ENCODE measurements around the gene RABGAP1L. TPM values are rescaled to one million over a fixed set of nuclear protein-coding genes. Genes with fewer than 3 reads are reported as not detected.
"Not testable (repeated sequence)": the region's sequence is repeated elsewhere in the genome, so short reads cannot be mapped to it uniquely, and the experiment has no call there.

Gene RABGAP1L
- total RNA-seq, 1 donor from 2014 or later, result 54.4 TPM

DNA sequence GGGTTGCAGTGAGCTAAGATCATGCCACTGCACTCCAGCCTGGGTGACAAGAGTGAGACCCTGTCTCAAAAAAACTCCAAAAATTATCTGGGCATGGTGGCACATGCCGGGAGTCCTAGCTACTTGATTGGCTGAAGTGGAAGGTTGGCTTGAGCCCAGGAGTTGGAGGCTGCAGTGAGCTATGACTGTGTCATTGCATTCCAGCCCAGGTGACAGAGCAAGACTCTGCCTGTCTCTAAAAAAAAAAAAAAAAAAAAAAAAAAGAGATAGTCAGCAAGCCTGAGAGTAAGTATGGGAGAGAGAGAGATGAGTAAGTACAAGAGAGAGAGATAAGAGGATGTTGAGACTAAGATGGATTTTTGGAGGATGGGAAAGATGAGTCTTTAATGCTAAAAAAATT lies 659.6 kb downstream of the RABGAP1L start:
- no peak for DNase-seq

DNA sequence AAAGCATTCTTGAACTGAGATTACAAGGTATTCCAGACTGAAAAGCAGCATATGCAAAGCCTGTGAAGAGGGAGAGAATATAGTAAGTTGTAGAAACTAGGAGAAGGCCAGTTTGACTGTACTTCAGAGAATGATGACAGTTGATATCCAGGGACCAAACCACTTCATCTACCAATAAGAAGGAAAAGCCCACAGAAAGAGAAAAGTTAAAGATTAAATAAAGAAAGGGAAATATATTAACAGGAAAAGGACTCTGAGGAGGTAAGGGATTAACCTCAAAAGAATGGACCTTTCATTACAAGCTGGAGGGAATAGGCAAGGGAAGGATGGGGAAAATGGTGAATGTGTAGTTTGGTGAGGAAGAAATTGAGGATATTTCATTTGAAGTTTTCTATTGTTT lies 660.3 kb downstream of the RABGAP1L start:
- DNase-seq, result no peak

DNA sequence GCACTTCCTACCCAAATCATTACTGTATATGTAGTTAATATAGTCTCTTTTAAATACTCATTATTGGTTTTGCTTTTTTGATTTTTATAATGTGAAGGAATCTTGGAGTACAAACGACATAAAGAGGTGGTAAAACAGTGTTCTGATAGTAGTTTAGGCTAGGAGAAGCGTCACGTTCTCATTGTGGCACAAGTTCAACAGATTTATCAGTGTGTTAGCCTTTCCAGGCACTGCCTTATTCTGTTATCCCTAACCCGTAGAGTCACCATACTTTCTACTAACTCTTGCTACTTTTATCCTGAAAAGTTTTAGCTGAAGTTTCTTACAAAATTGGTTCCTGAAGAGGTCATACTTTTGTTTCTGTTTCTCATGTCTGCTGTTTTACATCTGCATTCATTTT lies 665.8 kb downstream of the RABGAP1L start:
- no peak for DNase-seq

DNA sequence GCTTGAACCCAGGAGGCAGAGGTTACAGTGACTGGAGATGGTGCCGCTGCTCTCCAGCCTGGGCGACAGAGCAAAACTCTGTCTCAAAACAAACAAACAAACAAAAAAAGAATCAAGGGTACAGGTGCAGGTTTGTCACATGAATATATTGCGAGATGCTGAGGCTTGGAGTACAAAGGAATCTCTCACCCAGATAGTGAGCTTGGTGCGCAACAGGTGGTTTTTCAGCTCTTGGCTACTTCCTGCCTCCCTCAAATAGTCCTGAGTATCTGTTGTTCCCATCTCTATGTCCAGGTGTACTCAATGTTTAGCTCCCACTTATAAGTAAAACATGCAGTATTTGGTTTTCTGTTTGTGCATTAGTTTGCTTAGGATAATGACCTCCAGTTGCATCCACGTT lies 666.5 kb downstream of the RABGAP1L start:
- no peak for DNase-seq

DNA sequence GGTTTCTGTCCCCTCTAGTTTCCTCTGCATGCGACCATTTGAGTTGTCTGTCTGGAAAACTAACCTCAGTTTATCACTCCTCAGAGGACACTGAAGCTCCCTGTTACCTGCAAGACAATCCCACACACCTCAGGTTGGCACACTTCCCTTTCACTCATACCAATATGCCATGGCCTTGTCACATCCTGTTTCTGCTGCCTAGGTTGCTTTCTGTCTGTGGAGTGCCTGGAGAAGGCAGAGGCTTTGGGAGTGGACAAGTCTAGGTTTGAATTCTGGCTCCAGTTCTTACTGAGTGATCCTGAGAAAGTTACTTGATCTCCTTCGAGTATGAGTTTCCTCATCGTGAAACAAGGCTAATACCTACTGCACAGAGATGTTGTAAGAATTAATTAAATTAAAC lies 668.9 kb downstream of the RABGAP1L start:
- no peak for DNase-seq

DNA sequence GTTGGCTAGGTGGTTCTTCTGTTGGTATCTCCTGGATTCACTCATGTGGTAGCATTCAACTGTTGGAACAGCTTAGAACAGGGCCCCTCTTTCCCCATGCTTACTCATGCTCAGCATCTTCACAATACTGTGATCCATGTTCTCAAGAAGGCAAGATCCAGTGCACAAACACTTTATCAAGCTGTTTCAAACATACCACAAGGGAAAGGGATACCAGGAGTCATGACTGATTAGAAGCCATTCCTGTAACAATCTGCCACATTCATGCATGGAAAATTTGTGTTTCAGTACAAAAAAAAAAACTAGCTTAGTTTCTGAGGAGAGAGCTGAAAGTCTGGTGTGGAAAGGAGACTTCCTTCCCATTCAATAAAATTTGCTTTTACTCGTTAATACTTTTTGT lies 670.7 kb downstream of the RABGAP1L start:
- no peak for DNase-seq

DNA sequence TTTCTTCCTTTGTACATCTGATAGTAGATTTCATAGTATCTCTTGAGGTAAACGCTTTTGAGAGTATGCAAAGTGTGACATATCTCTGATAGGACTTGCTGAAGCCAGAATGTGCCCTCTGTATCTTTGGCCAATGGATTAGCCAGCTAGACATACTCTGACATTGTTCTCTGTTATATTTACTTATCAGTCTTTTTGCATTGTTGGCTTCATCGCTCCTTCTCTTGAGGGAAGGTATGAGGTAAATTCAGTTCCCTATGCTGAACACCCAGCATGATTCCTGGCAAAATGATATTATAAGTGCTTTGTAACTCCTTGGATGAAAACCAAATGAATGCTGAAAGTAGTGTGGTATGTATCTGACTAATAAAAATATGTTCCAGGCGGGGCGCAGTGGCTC lies 677.2 kb downstream of the RABGAP1L start:
- no peak for DNase-seq

DNA sequence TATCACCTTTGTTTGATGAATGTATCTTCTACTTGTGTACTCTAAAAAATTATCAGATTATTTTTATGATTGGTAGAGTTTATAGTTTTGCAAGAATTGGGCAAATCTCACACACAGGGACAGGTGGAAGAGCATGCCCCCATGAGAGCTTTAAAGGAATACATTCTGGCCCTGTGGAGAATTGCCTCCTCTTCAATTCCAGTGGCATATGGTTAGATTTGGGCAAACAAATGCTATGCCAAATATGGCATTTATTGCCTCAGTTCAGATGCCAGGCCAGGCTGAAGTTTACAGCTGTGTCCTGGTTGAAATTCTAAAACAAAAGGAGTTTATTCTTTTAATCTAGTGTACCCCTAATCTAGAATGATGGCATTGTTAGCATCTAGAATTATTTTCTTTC lies 678.1 kb downstream of the RABGAP1L start:
- DNase-seq, result no peak

DNA sequence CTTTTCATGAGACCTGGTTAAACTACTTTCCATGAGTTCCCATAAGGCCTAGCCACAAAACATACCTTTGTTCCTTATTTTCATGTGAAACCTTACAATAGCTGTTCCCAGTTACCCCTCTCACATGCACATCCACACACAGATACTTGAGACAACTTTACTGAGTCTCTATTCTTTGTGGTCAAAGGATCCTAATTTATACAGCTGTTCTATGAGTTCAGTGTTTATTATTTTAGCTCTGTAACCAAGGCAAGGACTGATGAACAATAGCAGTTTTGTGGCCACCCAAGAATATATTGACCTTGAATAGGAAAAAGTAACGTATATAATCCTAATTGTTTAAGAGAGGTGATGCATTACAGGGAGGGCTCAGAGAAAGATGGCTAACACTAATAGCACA lies 679.9 kb downstream of the RABGAP1L start:
- no peak for DNase-seq

DNA sequence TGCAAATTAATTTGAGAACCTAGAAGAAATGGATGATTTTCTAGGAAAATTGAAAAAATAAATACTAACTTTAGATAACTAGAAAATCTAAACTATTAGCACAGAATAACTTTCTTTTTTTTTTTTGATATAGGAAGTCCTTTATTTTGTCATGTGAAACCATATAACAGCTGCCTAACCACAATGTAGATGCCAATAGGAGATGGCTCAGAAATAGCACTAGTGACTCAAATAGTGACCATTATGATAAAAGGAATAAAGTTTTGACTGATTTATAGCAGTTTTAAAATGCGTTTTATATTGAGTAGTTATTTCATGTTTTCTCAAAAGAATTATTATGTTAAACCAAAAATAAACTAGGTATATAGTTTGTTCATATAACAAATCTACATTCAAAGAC lies 682.4 kb downstream of the RABGAP1L start:
- DNase-seq, result no peak

DNA sequence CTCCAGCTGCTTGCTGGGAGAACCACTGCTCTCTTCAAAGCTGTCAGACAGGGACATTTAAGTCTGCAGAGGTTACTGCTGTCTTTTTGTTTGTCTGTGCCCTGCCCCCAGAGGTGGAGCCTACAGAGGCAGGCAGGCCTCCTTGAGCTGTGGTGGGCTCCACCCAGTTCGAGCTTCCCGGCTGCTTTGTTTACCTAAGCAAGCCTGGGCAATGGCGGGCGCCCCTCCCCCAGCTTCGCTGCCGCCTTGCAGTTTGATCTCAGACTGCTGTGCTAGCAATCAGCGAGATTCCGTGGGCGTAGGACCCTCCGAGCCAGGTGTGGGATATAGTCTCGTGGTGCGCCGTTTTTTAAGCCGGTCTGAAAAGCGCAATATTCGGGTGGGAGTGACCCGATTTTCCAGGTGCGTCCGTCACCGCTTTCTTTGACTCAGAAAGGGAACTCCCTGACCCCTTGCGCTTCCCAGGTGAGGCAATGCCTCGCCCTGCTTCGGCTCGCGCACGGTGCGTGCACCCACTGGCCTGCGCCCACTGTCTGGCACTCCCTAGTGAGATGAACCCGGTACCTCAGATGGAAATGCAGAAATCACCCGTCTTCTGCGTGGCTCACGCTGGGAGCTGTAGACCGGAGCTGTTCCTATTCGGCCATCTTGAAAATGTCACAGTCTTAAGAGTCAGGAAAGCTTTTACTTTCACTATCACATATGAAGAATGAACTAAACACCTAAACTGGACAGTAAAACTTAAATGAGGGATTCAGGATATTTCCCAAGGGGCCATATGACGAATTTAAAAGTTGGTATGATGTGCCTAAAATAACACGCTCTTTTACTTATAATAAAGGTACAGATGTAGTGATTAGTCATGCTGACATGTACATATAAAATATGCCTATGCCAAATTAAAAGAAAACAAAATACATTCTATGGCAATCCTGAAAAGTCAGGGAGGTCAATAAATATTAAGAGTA lies 689.6 kb downstream of the RABGAP1L start:
- not testable (repeated sequence) for DNase-seq

DNA sequence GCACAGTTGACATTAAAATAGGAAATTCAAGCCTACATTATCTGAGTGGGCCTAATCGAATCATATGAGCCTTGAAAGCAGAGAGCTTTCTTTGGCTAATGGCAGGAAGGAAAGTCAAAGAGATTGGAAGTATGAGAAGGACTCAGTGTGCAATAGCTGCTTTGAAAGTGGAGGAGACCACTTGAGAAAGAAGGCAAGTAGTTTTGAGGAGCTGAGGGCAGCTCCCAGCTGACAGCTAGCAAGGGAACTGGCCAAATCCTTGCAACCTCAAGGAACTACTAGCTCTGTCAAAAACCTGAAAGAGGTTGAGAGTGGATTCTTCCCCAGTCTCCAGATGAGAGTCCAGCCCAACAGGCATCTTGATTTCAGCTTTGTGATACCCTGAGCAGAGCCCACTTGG lies 691.4 kb downstream of the RABGAP1L start:
- DNase-seq, result no peak

DNA sequence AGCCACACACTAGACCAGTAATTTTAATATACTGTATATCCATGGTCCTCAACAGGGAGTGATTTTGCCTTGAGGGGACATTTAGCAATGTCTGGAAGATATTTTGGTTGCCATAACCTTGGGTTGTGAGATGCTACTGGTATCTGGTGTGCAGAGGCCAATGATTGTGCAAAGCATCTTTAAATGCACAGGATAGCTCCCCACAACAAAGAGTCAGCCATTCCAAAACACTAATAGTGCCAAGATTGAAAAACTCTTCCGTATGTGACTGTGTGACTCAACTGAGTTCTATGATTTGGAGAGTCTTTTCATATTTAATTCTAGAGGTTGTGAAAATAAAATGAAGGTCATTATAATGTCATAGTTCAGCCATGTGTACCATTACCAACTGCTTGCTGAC lies 699.0 kb downstream of the RABGAP1L start:
- no peak for DNase-seq

DNA sequence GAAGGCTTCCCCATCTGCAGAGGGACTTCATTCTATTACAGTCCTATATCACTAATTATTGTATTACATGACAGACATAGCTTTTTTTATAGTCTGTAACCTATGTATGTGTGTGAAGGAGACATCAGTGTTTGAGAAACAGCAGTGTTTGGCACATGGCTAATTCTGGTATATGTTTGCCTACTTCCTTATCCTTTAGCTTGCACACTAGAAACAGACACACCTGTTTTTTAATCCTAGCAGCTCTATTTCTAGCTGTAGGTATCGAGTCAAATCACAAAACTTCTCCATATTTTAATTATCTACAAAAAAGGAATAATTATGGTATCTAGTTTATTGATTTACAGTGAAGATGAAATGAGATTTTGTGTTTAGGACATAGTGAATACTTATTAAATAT lies 711.0 kb downstream of the RABGAP1L start:
- DNase-seq, result no peak

DNA sequence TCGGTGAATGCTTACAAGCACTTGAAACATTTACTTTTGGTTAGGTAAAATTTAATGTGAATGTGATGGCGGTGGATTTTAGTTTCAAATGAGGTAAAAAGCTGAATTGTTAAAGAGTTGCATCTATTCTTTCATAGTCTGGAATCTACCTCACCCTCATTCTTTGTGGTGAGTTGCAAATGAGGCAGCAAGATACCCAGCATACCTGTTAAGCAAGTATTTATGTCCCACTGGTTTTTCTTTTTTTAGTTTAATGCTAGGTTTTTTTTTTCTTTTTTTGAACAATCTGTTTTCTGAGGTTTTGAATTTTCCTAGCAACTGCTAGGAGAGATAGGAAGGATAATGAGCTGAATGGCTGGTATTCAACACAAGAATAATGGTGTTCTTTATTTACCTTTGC lies 712.6 kb downstream of the RABGAP1L start:
- DNase-seq, result no peak

DNA sequence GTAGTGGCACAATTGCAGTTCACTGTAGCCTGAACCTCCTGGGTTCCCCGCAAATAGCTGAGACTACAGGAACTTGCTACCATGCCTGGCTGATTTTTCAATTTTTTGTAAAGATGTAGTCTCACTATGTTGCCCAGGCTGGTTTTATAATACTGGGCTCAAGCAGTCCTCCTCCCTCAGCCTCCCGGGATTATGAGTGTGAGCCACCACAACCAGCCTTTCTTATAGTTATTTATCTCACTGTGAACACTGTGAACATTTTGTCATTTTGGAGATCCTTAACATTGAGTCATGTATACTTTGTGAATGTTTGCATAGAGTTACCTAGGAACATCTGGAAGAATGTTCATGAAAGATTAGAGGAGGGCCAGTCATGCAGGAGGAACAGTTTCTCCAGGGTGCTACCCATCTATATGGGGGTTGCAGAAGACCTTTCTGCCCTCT lies 713.3 kb downstream of the RABGAP1L start:
- DNase-seq, result no peak

DNA sequence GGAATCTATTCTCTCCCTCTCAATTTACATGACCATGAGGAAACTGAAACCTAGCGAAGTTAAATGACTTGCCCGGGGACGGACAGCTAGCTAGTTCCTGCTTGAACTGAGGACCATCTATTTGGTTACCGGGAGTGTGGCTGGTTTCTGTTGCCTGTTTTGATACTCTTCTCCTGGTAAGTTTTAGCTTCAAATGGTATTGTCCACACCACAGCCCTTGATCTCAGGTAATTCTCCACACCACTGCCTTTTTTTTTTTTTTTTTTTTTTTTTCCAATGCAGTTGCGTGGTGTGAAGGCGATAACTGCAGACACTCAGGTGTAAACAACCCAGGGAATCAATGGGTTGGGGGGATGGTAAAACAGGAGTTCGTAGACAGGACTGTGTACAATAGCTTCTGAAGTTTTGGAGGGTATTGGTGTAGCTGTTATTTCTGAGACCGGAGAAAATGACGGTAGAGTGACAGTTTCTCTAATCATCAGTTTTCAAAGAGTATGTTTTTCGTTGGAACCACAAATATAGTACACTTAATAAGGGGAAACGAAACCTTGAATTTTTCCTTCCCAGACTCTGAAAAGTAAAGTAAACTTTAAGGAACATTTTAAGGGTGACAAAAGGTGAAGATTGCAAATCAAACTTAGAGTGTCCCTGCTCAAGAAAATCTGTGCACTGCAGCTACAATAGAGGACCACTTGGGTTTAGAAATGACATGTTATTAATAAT lies 715.2 kb downstream of the RABGAP1L start:
- no peak for DNase-seq

DNA sequence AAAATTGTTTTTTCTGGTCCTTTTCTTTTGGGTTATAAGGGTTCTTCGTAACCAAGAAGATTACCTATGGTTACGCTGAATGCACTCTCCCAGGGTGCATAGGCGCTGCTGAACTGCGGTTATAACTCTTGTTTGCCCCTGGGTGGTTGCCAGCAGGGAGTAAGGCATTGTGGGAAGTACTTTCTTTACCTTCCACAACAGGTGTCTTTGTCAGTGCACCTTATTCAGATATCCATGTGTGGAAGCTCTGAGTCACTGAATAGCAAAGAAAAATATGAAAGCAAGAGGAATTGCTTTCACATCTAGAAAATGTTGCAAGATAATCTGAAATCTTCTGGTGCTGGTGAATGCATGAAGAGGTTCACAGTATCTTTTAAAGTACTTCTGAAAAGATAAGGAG lies 716.0 kb downstream of the RABGAP1L start:
- no peak for DNase-seq

DNA sequence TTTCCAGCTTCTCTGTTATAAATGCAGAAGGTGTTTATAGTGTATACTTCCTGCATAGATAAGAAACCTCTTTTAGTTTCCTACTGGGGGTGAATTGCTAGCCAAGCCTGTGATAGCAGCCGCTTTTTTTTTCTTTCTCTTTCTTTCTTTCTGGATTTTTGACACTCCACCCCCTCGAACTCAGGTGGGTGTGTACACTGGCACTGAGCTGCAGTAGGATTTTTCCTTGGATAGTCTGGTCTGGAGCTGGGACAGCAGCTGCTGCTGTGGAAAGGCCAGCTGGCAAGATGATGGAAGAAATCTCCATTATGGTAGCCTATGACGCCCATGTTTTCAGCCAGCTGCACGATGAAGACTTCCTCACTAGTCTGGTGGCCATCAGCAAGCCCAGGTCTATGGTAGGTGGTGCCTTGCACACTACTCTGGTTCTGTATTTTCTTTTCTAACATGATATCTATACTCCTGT lies 717.9 kb downstream of the RABGAP1L start:
- DNase-seq, result no peak

DNA sequence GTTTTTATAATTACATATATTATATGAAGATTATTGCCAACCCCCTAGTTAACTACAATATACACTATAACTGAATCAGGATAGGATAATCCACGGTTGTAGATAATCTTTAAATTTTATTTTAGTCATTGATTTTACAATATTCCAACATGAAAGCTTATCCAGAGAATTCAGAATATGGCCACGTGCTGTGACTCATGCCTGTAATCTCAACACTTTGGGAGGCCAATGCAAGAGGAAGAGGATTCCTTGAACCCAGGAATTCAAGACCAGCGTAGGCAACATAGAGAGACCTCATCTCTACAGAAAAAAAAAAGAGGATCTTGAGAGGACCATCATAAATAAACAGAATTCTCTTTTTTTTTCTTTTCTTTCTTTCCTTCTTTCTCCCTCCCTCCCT lies 720.9 kb downstream of the RABGAP1L start:
- no peak for DNase-seq

DNA sequence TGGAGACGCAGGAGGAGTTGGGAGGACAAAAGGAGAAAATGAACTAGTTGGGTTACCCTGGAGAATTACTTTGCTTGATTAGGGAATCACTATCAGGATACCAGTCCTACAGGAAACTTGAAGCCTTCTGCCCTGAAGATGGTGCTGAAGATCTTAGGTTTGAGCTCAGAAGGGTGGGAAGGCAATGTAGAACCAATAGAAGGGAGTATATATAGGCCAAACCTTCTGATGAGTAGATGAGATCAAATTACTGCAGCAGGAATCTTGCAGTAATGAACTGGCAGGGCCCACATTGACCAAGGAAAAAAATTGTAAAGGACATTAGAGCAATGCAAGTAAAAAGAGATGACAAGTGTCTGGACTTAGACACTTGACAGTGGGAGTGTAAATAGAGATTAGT lies 724.1 kb downstream of the RABGAP1L start:
- DNase-seq, result no peak

DNA sequence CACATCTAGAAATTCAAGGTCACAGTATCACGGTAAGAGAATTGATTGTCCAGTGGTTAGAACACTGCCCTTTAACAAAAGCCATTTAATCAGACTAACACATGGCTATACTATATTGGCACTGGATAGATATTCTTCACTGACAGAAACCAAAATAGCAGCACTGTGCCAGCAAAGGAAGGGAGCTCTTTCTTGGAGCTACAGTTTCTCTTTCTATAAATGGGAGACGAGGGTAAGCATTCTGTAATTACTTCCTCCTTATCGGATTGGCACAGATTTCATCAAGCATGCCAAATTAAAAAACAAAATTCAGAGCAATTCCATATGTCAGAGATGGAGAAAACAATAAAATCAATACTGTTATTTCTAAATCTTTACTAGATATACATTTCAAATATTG lies 724.7 kb downstream of the RABGAP1L start:
- no peak for DNase-seq

DNA sequence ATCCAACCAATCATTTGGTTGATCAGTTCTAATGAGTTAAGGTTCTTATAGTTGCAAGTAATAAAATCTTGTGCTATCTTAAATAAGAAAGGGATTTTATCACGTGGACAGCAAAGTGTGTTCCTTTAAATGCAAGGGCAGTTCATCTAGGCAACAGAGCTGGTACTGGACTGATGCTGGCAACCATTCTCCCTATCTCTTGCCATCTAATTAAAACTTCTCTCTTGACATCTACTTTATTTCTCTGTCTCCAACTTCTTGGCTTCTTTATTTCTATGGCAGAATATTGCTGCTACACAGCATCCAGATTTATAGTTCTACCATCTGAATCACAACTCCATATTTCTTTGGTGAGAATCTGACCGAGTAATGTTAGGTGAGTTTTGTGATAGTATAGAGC lies 725.2 kb downstream of the RABGAP1L start:
- DNase-seq, result no peak

DNA sequence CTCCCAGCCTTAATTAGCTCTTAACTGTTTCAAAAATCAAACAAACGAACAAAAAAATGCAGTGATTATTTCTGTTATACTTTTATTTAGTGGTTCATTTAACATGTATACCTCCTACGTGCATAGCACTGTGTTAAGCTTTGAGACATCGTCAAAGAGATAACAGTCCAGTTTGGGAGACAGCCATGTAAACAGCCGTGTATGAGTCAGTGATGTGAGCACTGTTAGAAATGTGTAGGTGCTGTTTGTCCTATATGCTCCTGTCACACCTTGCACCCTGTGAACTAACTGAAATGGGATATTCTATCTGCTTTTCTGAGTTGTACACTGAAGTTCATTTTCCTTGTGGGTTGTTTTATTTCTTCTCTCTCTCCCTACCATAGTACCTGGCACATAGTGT lies 730.7 kb downstream of the RABGAP1L start:
- DNase-seq, result no peak

Data from skin of body (tissue), 2 donors.